Measurements from ENCODE around the gene DALRD3. TPM values are rescaled to one million over a fixed set of nuclear protein-coding genes. Genes with fewer than 3 reads are reported as not detected.

Gene DALRD3
- total and polyA plus RNA-seq, 2 experiments from 2014 or later: 54.6 to 78.0 TPM

- H3K9me3 ChIP-seq (ENCODE audit: low read depth): no peaks in the 10 kb centered on the region
- TF ChIP-seq CTCF (IDR thresholded peaks at IDR 0.05; ENCODE audit: low read depth, low read length): no peak
- DNase-seq (ENCODE audit: low read depth in 1 of 2, low spot score in 1 of 2): no peak
- H3K4me1 ChIP-seq (ENCODE audit: low read depth): no peaks in the 10 kb centered on the region
- H3K27ac ChIP-seq: no peak overlapping the region
- H3K36me3 ChIP-seq: peaks cover 3% of the 10 kb centered on the region
- H3K27me3 ChIP-seq: no peaks in the 10 kb centered on the region
- no peak overlapping the region for H3K4me3 ChIP-seq
These were observed 17.2 kb downstream of the DALRD3 start for GRCh38 chr3:49001155-49001554.

- no peak for DNase-seq (ENCODE audit: low read depth in 1 of 2, low spot score in 1 of 2)
- Histone ChIP-seq H3K4me1 (ENCODE audit: low read depth) (no peaks in the 10 kb centered on the region), H3K9me3 (ENCODE audit: low read depth) (no peaks in the 10 kb centered on the region), H3K27me3 (no peaks in the 10 kb centered on the region), H3K36me3 (peaks cover 3% of the 10 kb centered on the region), H3K4me3 (no peak overlapping the region), H3K27ac (no peak overlapping the region)
- TF ChIP-seq CTCF (IDR thresholded peaks at IDR 0.05; ENCODE audit: low read depth, low read length): no peak
These were observed 19.1 kb downstream of the DALRD3 start for GRCh38 chr3:48999085-48999858.

- no peak for DNase-seq (ENCODE audit: low read depth in 1 of 2, low spot score in 1 of 2)
- peaks cover 3% of the 10 kb centered on the region for H3K36me3 ChIP-seq
- no peak overlapping the region for H3K4me3 ChIP-seq
- H3K4me1 ChIP-seq (ENCODE audit: low read depth): no peaks in the 10 kb centered on the region
- no peak for TF ChIP-seq CTCF (IDR thresholded peaks at IDR 0.05; ENCODE audit: low read depth, low read length)
- no peaks in the 10 kb centered on the region for H3K27me3 ChIP-seq
- H3K9me3 ChIP-seq (ENCODE audit: low read depth): no peaks in the 10 kb centered on the region
- H3K27ac ChIP-seq: no peak overlapping the region
These were observed 20.4 kb downstream of the DALRD3 start for GRCh38 chr3:48997714-48998637.

DNA sequence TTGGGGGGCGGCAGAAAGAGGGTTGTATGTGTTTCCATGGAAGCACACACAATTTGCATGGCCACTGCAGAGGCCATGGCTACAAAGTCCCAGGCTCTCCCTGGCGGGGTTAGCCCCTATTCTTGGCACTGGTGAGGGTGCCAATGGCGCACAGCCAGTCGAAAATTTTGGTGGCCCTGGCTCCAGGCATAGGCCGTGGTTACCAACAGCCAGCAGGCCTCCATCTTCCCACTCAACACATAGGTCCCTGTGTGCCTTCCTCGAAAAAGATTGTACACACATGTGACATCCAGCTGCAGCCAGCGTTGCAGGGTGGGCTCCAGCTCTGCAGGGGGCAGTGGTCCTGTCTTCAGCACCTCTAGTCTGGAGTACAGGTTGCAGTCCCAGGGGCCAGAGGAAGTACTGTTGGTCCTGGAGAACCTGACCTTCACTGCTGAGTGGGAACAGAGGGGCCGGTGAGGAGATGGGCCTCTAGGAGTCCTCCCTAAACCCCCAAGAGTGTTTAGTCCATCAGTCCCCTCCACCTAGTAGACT, 21.2 kb downstream of the DALRD3 start:
- Histone ChIP-seq H3K36me3 (peaks cover 3% of the 10 kb centered on the region), H3K4me1 (ENCODE audit: low read depth) (no peaks in the 10 kb centered on the region), H3K27me3 (no peaks in the 10 kb centered on the region), H3K9me3 (ENCODE audit: low read depth) (no peaks in the 10 kb centered on the region), H3K4me3 (no peak overlapping the region), H3K27ac (no peak overlapping the region)
- no peak for TF ChIP-seq CTCF (IDR thresholded peaks at IDR 0.05; ENCODE audit: low read depth, low read length)
- DNase-seq (ENCODE audit: low read depth in 1 of 2, low spot score in 1 of 2): no peak

- Histone ChIP-seq H3K27ac (no peak overlapping the region), H3K36me3 (peaks cover 3% of the 10 kb centered on the region), H3K4me1 (ENCODE audit: low read depth) (no peaks in the 10 kb centered on the region), H3K4me3 (no peak overlapping the region), H3K9me3 (ENCODE audit: low read depth) (no peaks in the 10 kb centered on the region), H3K27me3 (no peaks in the 10 kb centered on the region)
- no peak for DNase-seq (ENCODE audit: low read depth in 1 of 2, low spot score in 1 of 2)
- TF ChIP-seq CTCF (IDR thresholded peaks at IDR 0.05; ENCODE audit: low read depth, low read length): no peak
These were observed 21.7 kb downstream of the DALRD3 start for GRCh38 chr3:48996640-48997039.

Data from cardiac muscle cell (in vitro differentiated cells and primary cell).